NCI-H187 (cell line): ENCODE data around the gene STXBP2.

Experiments used
- DNase-seq, 2 experiments: peaks; one replicate each; lab custom pipeline; 2025; lab: John Stamatoyannopoulos, UW

STXBP2 gene

GRCh38 chr19:7650148-7650547, 13.2 kb downstream of the STXBP2 start:
- DNase-seq = no peak

- peak in 1 of 2 experiments; percentile 5 for DNase-seq
Observed at GRCh38 chr19:7652061-7652641, 15.2 kb downstream of the STXBP2 start.

- DNase-seq = no peak
Observed at GRCh38 chr19:7654401-7654800, 17.5 kb downstream of the STXBP2 start.

- DNase-seq = no peak
Observed at GRCh38 chr19:7655581-7655980, 18.7 kb downstream of the STXBP2 start.

- no peak for DNase-seq
Observed at GRCh38 chr19:7657131-7657751, 20.3 kb downstream of the STXBP2 start.

- DNase-seq = no peak
Observed at GRCh38 chr19:7658219-7658686, 21.3 kb downstream of the STXBP2 start.

GRCh38 chr19:7661744-7662538, 25.0 kb downstream of the STXBP2 start:
- DNase-seq = no peak

GRCh38 chr19:7662657-7663056, 25.7 kb downstream of the STXBP2 start:
- DNase-seq = no peak

- no peak for DNase-seq
Observed at GRCh38 chr19:7663706-7664105, 26.8 kb downstream of the STXBP2 start.

GRCh38 chr19:7665076-7665475, 28.2 kb downstream of the STXBP2 start:
- DNase-seq = no peak

GRCh38 chr19:7668842-7669241, 31.9 kb downstream of the STXBP2 start, which contains the start of gene RETN:
RETN (plus strand) TSS chr19:7669049; CDS start chr19:7669327, 278 bp downstream.
- no peak for DNase-seq

GRCh38 chr19:7669641-7670040, 32.7 kb downstream of the STXBP2 start:
- DNase-seq = no peak

- no peak for DNase-seq
Observed at GRCh38 chr19:7670150-7670783, 33.4 kb downstream of the STXBP2 start.

GRCh38 chr19:7670790-7671189, 33.9 kb downstream of the STXBP2 start:
- no peak for DNase-seq

GRCh38 chr19:7672522-7672921, 35.6 kb downstream of the STXBP2 start:
- DNase-seq = no peak

- no peak for DNase-seq
Observed at GRCh38 chr19:7674010-7675005, 37.4 kb downstream of the STXBP2 start.

GRCh38 chr19:7676376-7676775, 39.5 kb downstream of the STXBP2 start:
- DNase-seq = no peak

- DNase-seq = no peak
Observed at GRCh38 chr19:7676854-7677253, 39.9 kb downstream of the STXBP2 start, which contains the start of gene MCEMP1. MCEMP1 (plus strand) TSS chr19:7677090; CDS start chr19:7677121, 31 bp downstream.

- DNase-seq = no peak
Observed at GRCh38 chr19:7677669-7678311, 40.9 kb downstream of the STXBP2 start.

- DNase-seq = no peak
Observed at GRCh38 chr19:7678971-7679751, 42.3 kb downstream of the STXBP2 start.
